RPMI7951 (cell line): ENCODE measurements around the gene SNAI1. TPM values are rescaled to one million over a fixed set of nuclear protein-coding genes. Genes with fewer than 3 reads are reported as not detected.

Experiments
- DNase-seq: peaks from one replicate; pipeline ENCODE4 v3.0.0-alpha.2; 2012; ENCODE audit warnings: low read depth
- total RNA-seq: library from RNA; depleted of rRNA; stranded (reverse); fragments of >200 nt; shearing (Covaris generic); gene quantifications from 2 replicates; pipeline ENCODE4 v1.2.3, GENCODE V29; 2014

Gene SNAI1
- total RNA-seq, 1 experiment from 2014 or later: 1.7 TPM

GRCh38 chr20:50012282-50013263 is 29.8 kb downstream of the SNAI1 start:
- DNase-seq: no peak

- no peak for DNase-seq
Measured at GRCh38 chr20:50013976-50014375, 31.2 kb downstream of the SNAI1 start.

GRCh38 chr20:50014570-50015562 is 32.1 kb downstream of the SNAI1 start:
- DNase-seq: no peak

- no peak for DNase-seq
Measured at GRCh38 chr20:50015636-50015992, 32.8 kb downstream of the SNAI1 start.

- no peak for DNase-seq
Measured at GRCh38 chr20:50015993-50016770, 33.4 kb downstream of the SNAI1 start.

GRCh38 chr20:50017160-50017559 is 34.4 kb downstream of the SNAI1 start:
- no peak for DNase-seq

GRCh38 chr20:50017576-50018248 is 34.9 kb downstream of the SNAI1 start:
- no peak for DNase-seq

GRCh38 chr20:50019466-50020256 is 36.9 kb downstream of the SNAI1 start:
- DNase-seq: peak; percentile 62

GRCh38 chr20:50020288-50020687 is 37.5 kb downstream of the SNAI1 start:
- peak; percentile 87 for DNase-seq

- no peak for DNase-seq
Measured at GRCh38 chr20:50022676-50023075, 39.9 kb downstream of the SNAI1 start.

- DNase-seq: no peak
Measured at GRCh38 chr20:50023116-50023805, 40.5 kb downstream of the SNAI1 start.

- peak; percentile 42 for DNase-seq
Measured at GRCh38 chr20:50026746-50027575, 44.2 kb downstream of the SNAI1 start.

GRCh38 chr20:50027611-50028105 is 44.9 kb downstream of the SNAI1 start:
- DNase-seq: peak; percentile 98

GRCh38 chr20:50029083-50029696 is 46.4 kb downstream of the SNAI1 start:
- DNase-seq: no peak

- DNase-seq: peak; percentile 99
Measured at GRCh38 chr20:50029697-50030461, 47.1 kb downstream of the SNAI1 start.

GRCh38 chr20:50032955-50033666 is 50.3 kb downstream of the SNAI1 start:
- no peak for DNase-seq
